Measurements from ENCODE around the gene PRDM11. TPM values are rescaled to one million over a fixed set of nuclear protein-coding genes. Genes with fewer than 3 reads are reported as not detected.

The PRDM11 gene
- total and polyA plus RNA-seq, 2 of the 4 experiments (the other 2 are of a cell fraction) = 2.2 to 2.7 TPM

GRCh38 chr11:45278714-45279113, 132.3 kb downstream of the PRDM11 start:
- ChIA-PET CTCF (no interaction called here), POLR2A (ENCODE audit: unreplicated experiment) (no interaction called here)
- intact Hi-C loops (cut with micrococcal nuclease) = no loop called here
- no peak overlapping the region for H3K27ac ChIP-seq (ENCODE audit: insufficient read depth, low read length)
- H2AK9ac ChIP-seq (replicated peaks; ENCODE audit: low read depth, low read length, poor library complexity) = no peak overlapping the region
- H2BK20ac ChIP-seq (ENCODE audit: low read depth, low read length) = no peak overlapping the region
- H3K9ac ChIP-seq (ENCODE audit: low read depth, low read length) = no peak overlapping the region
- no peak overlapping the region for H2BK120ac ChIP-seq (ENCODE audit: low read depth, low read length)
- H3K79me1 ChIP-seq (ENCODE audit: low read depth in 1 of 2, low read length in 2 of 2) = no peaks in the 10 kb centered on the region
- H2AK5ac ChIP-seq (ENCODE audit: low read depth, low read length) = no peak overlapping the region
- H3K23ac ChIP-seq (ENCODE audit: low read depth, low read length) = no peak overlapping the region
- no peak overlapping the region for H4K91ac ChIP-seq (ENCODE audit: insufficient read depth, low read depth, low read length)
- in situ Hi-C loops (cut with MboI; ENCODE audit: low sequenced_read_pairs) = loop anchor here (25.0 kb wide), 1 partner anchor 591 kb away; no protein-coding TSS in a partner anchor
- no peak overlapping the region for H3K56ac ChIP-seq (ENCODE audit: extremely low read depth, insufficient read depth, low read length)
- no TSS peak for BruUV-seq (replicated peaks)
- peaks cover 10% of the 10 kb centered on the region for H3K27me3 ChIP-seq (ENCODE audit: control insufficient read depth, insufficient read depth, low read length)
- H4K8ac ChIP-seq (ENCODE audit: low read depth in 2 of 2, low read length in 2 of 2) = no peak overlapping the region
- H3K4me2 ChIP-seq (ENCODE audit: low read depth, low read length) = no peak overlapping the region
- H3K36me3 ChIP-seq (ENCODE audit: control insufficient read depth, insufficient read depth, low read length) = no peaks in the 10 kb centered on the region
- no CpG with 5 or more reads among the region's 4 CpGs for WGBS, 2 experiments (ENCODE audit: extremely low coverage in 2 of 2, insufficient read length in 1 of 2)
- no peak overlapping the region for H3K14ac ChIP-seq (replicated peaks; ENCODE audit: low read depth, low read length)
- TF ChIP-seq MXI1 (IDR thresholded peaks at IDR 0.05; ENCODE audit: borderline replicate concordance, low read depth, low read length) (no peak), NFE2L2 (IDR thresholded peaks at IDR 0.05; ENCODE audit: low read depth, low read length) (no peak), USF2 (IDR thresholded peaks at IDR 0.05; ENCODE audit: low read depth, low read length) (no peak), ELK1 (IDR thresholded peaks at IDR 0.05; ENCODE audit: borderline replicate concordance, low read depth, low read length) (no peak), RAD21 (IDR thresholded peaks at IDR 0.05; ENCODE audit: low read length) (no peak), BHLHE40 (IDR thresholded peaks at IDR 0.05; ENCODE audit: low read depth, low read length) (no peak), POLR2A (IDR thresholded peaks at IDR 0.05; ENCODE audit: low read depth, low read length) (no peak), SMC3 (IDR thresholded peaks at IDR 0.05; ENCODE audit: low read depth, low read length) (no peak), CHD1 (IDR thresholded peaks at IDR 0.05; ENCODE audit: low read depth, low read length) (no peak), CEBPB (IDR thresholded peaks at IDR 0.05; ENCODE audit: low read depth, low read length) (no peak)
- H2AFZ ChIP-seq (replicated peaks; ENCODE audit: low read length, poor library complexity) = no peak overlapping the region
- H2BK15ac ChIP-seq (ENCODE audit: low read depth, low read length) = no peak overlapping the region
- dilution Hi-C loops (cut with HindIII; ENCODE audit: low sequenced_read_pairs, unreplicated experiment) = no loop called here
- H3K4me1 ChIP-seq (ENCODE audit: control insufficient read depth, insufficient read depth, low read length) = no peaks in the 10 kb centered on the region
- H2BK5ac ChIP-seq (ENCODE audit: low read depth, low read length, poor library complexity, severe bottlenecking) = no peak overlapping the region
- ATAC-seq (ENCODE audit: low read depth) (no peak), DNase-seq (no peak)
- no peaks in the 10 kb centered on the region for H4K20me1 ChIP-seq (ENCODE audit: insufficient read depth, low read length)
- H3K9me3 ChIP-seq (ENCODE audit: control insufficient read depth, insufficient read depth, low read length) = 0 out of 2 replicates have a peak, but pooled peaks cover 2% of the 10 kb centered on the region
- no peak overlapping the region for H3K18ac ChIP-seq (ENCODE audit: low read depth, low read length)
- no peak overlapping the region for H4K5ac ChIP-seq (ENCODE audit: low read depth, low read length)
- H3K4ac ChIP-seq (ENCODE audit: low read depth, low read length) = no peak overlapping the region
- H3K4me3 ChIP-seq (ENCODE audit: insufficient read depth, low read depth, low read length) = no peak overlapping the region
- no peaks in the 10 kb centered on the region for H3K9me1 ChIP-seq (ENCODE audit: insufficient read depth, low read length)
